Endothelial cell of umbilical vein (primary cell): ENCODE results near the gene HAP1. TPM values are rescaled to one million over a fixed set of nuclear protein-coding genes. Genes with fewer than 3 reads are reported as not detected.

Source experiments
- BruUV-seq: library from RNA; stranded (reverse); fragments of 400-500 nt; replicated peaks from 2 replicates; lab custom pipeline; 2021; lab: Mats Ljungman, UMichigan
- CTCF ChIA-PET: fragments of 300-600, 350-600 bp; sonication (Branson Sonifier 250); formaldehyde crosslinking; loops from one replicate; lab custom pipeline; 2021; ENCODE audit warnings: antibody characterized with exemption, inconsistent platforms; lab: Charles Lee
- POLR2A ChIA-PET: fragments of 300-600, 350-600 bp; sonication (Branson Sonifier 250); formaldehyde crosslinking; loops from one replicate; lab custom pipeline; 2021; ENCODE audit warnings: antibody characterized with exemption, inconsistent platforms; lab: Charles Lee
- DNase-seq: peaks from one replicate; pipeline ENCODE4 v3.0.0-alpha.2; 2011; ENCODE audit warnings: low read depth, low spot score
- FAIRE-seq: peaks from 2 replicates; lab custom pipeline; 2011; peaks lifted over from hg19 to GRCh38; lab: Jason Lieb, UNC
- H2AFZ ChIP-seq: 2 replicates; pipeline ENCODE4 v1.6.0; 2012; ENCODE audit warnings: low read depth, low read length, control low read depth, inconsistent platforms
- H3K27ac ChIP-seq: 2 replicates; pipeline ENCODE4 v1.5.1; 2011; ENCODE audit warnings: low read depth, mild to moderate bottlenecking, control low read depth, low read length, moderate library complexity; ENCODE audit not compliant: insufficient read depth
- H3K27me3 ChIP-seq, 2 experiments: 2 replicates each; pipeline versions ENCODE4 v1.6.0 to v1.6.1; 2011; ENCODE audit warnings: low read length in 2 of 2, mixed read lengths in 1 of 2; ENCODE audit not compliant: control insufficient read depth in 2 of 2, insufficient read depth in 2 of 2
- H3K36me3 ChIP-seq, 2 experiments: 2 replicates in 1 of 2; 3 replicates in 1 of 2; pipeline ENCODE4 v1.5.1; 2011; ENCODE audit warnings: low read length in 2 of 2, mild to moderate bottlenecking in 1 of 2, moderate library complexity in 1 of 2; ENCODE audit not compliant: control insufficient read depth in 2 of 2, insufficient read depth in 2 of 2; ENCODE audit errors: extremely low read depth in 1 of 2
- H3K4me1 ChIP-seq: 3 replicates; pipeline ENCODE4 v1.5.1; 2011; ENCODE audit warnings: mild to moderate bottlenecking, low read length; ENCODE audit not compliant: control insufficient read depth, insufficient read depth; ENCODE audit errors: extremely low read depth
- H3K4me2 ChIP-seq: 2 replicates; pipeline ENCODE4 v1.6.1; 2011; ENCODE audit warnings: low read length, control low read depth, mixed read lengths; ENCODE audit not compliant: insufficient read depth
- H3K4me3 ChIP-seq, 3 experiments: fragments of 200-600 bp in 1 of 3; sonication (generic), shearing (Covaris generic) in 1 of 3; replicated peaks in 1 of 3; 2 replicates each; pipeline ENCODE4 v1.5.1; 2011 to 2016; ENCODE audit warnings: control low read depth in 3 of 3, low read length in 3 of 3, mild to moderate bottlenecking in 2 of 3, inconsistent platforms in 1 of 3, low read depth in 1 of 3, moderate library complexity in 1 of 3; ENCODE audit not compliant: insufficient read depth in 1 of 3
- H3K79me2 ChIP-seq: 2 replicates; pipeline ENCODE4 v1.6.0; 2012; ENCODE audit warnings: low read length, inconsistent platforms; ENCODE audit not compliant: control insufficient read depth, insufficient read depth
- H3K9ac ChIP-seq: replicated peaks from 2 replicates; pipeline ENCODE3; 2011; ENCODE audit warnings: low read length, control low read depth; ENCODE audit not compliant: insufficient read depth; ENCODE audit errors: extremely low read depth
- H3K9me1 ChIP-seq: replicated peaks from 3 replicates; pipeline ENCODE4 v1.6.0; 2011; ENCODE audit warnings: mild to moderate bottlenecking, low read length; ENCODE audit not compliant: control insufficient read depth, insufficient read depth; ENCODE audit errors: extremely low read depth
- H3K9me3 ChIP-seq: replicated peaks from 2 replicates; pipeline ENCODE4 v1.5.1; 2012; ENCODE audit warnings: low read length, inconsistent platforms; ENCODE audit not compliant: control insufficient read depth, insufficient read depth
- H4K20me1 ChIP-seq: replicated peaks from 2 replicates; pipeline ENCODE3; 2011; ENCODE audit warnings: mild to moderate bottlenecking, low read length; ENCODE audit not compliant: control insufficient read depth, insufficient read depth; ENCODE audit errors: extremely low read depth
- EZH2 ChIP-seq: IDR thresholded peaks from 2 replicates; pipeline ENCODE4 v1.6.1; 2012; ENCODE audit warnings: borderline replicate concordance, low read depth, mild to moderate bottlenecking, moderate library complexity, low read length, inconsistent platforms; ENCODE audit not compliant: severe bottlenecking
- FOS ChIP-seq: IDR thresholded peaks from 2 replicates; pipeline ENCODE4 v1.6.1; 2011; ENCODE audit warnings: mild to moderate bottlenecking, low read length, moderate library complexity, borderline replicate concordance; ENCODE audit not compliant: insufficient read depth
- GATA2 ChIP-seq: IDR thresholded peaks from 2 replicates; pipeline ENCODE4 v1.7.0; 2011; ENCODE audit warnings: low read depth, mild to moderate bottlenecking, moderate library complexity, mixed read lengths, low read length; ENCODE audit not compliant: insufficient read length, insufficient read depth
- JUN ChIP-seq: IDR thresholded peaks from 2 replicates; pipeline ENCODE4 v1.6.1; 2011; ENCODE audit warnings: borderline replicate concordance, low read depth; ENCODE audit not compliant: insufficient read length, insufficient read depth
- MYC ChIP-seq: IDR thresholded peaks from one replicate; pipeline ENCODE4 v1.6.1; 2011; ENCODE audit warnings: mild to moderate bottlenecking, low read depth, low read length
- POLR2A ChIP-seq: IDR thresholded peaks from 2 replicates; pipeline ENCODE4 v1.6.1; 2012; ENCODE audit warnings: low read depth, mild to moderate bottlenecking, control low read depth, low read length
- POLR2AphosphoS5 ChIP-seq: IDR thresholded peaks from 2 replicates; pipeline ENCODE4 v1.6.1; 2012; ENCODE audit warnings: low read depth, mild to moderate bottlenecking, control low read depth, low read length, moderate library complexity; ENCODE audit not compliant: insufficient read depth
- dilution Hi-C: fragments of 300-500 bp; cut with MboI; formaldehyde crosslinking; loops from one replicate; pipeline ENCODE4 v1.15.0; 2019; ENCODE audit warnings: low sequenced_read_pairs; ENCODE audit not compliant: extremely low pct_ligation_motif_present
- intact Hi-C: fragments of 100-400 bp; cut with micrococcal nuclease; formaldehyde crosslinking; loops from one replicate; pipeline ENCODE4 v1.10.0; 2022
- polyA plus RNA-seq, 4 experiments: library from polyadenylated mRNA; depleted of rRNA in 3 of 4; stranded (reverse) in 3 of 4; unstranded in 1 of 4; fragments of >200 nt; gene quantifications; 2 replicates each; pipeline versions ENCODE4 v1.2.1 to v1.2.3, GENCODE V29; 2011 to 2012; ENCODE audit warnings: missing spikeins in 1 of 4
- total RNA-seq: library from RNA; stranded (reverse); gene quantifications from 2 replicates; pipeline ENCODE4 v1.2.3, GENCODE V29; 2021
- TF ChIP-seq, protein P1 (sequence below): IDR thresholded peaks from 2 replicates; pipeline ENCODE4 v1.6.1; 2011; ENCODE audit not compliant: insufficient read depth, insufficient read length
- TF ChIP-seq, protein P2 (sequence below), 2 donors: IDR thresholded peaks; 1 replicate in 1 of 2; 2 replicates in 1 of 2; pipeline ENCODE4 v1.5.1; 2011; ENCODE audit warnings: low read length in 2 of 2, mild to moderate bottlenecking in 2 of 2, moderate library complexity in 2 of 2, control low read depth in 1 of 2, inconsistent platforms in 1 of 2, low read depth in 1 of 2; ENCODE audit not compliant: insufficient read depth in 1 of 2; ENCODE audit errors: extremely low read depth in 1 of 2

Gene HAP1
- total and polyA plus RNA-seq, 2 donors (not counting 3 experiments of a cell fraction or from before 2014, with no cell fraction given): 0.07 to 0.24 TPM

DNA sequence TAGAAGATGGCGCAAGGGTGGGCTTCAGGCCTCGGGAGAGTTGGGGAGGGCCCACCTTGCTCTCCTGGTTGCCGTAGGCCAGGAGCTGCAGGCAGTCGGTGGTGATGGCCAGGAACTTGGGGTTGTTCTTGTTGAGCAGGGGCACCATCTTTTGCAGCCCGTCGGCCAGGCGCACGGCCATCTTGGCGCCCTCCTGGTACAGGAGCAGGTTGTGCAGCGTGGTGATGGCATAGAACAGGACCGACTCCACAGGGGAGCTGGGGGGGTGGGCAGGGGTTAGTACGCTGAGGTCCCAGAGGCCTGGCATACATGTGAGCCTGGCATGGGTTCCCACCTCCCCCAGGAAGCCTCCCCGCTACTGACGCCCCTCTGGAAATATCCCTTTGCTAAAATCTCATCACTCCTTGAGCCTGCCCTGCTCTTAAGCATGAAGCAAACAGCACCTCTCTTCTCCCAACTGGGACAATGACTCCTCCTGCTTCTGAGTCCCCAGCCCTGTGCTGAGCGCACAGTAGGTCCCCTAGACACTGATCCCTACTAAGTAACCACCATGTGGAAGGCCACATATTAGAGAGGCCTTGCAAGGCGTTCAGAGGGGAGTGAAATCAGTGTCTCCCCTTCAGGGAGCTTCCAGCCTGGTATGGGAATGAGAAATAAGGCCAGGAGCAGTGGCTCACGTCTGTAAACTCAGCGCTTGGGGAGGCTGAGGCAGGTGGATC lies 33.0 kb upstream of the HAP1 start:
- CTCF ChIA-PET: interaction anchor here (5.7 kb wide), 1 partner anchor 19 kb away, joined by 25 read pairs; the partner anchor contains the start of gene JUP

More for the DNA sequence above, 33.0 kb upstream of the HAP1 start:
- no peak overlapping the region for H3K4me2 ChIP-seq
- H4K20me1 ChIP-seq: no peaks in the 10 kb centered on the region
- H2AFZ ChIP-seq: no peak overlapping the region
- H3K9me3 ChIP-seq: no peaks in the 10 kb centered on the region
- H3K9ac ChIP-seq: no peak overlapping the region
- H3K4me3 ChIP-seq: no peak overlapping the region
- H3K79me2 ChIP-seq: no peaks in the 10 kb centered on the region
- H3K4me1 ChIP-seq: peaks cover under 1% of the 10 kb centered on the region
- intact Hi-C loops (no loop called here), dilution Hi-C loops (no loop called here)
- H3K27ac ChIP-seq: no peak overlapping the region
- POLR2A ChIA-PET: interaction anchor here (1.5 kb wide), 2 partner anchors 10 to 18 kb away, joined by 4 to 6 read pairs; no protein-coding TSS in a partner anchor
- TF ChIP-seq GATA2: no peak
- TF ChIP-seq JUN: no peak
- TF ChIP-seq FOS: no peak
- TF ChIP-seq, protein P1, sequence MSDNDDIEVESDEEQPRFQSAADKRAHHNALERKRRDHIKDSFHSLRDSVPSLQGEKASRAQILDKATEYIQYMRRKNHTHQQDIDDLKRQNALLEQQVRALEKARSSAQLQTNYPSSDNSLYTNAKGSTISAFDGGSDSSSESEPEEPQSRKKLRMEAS: no peak
- TF ChIP-seq, protein P2, sequence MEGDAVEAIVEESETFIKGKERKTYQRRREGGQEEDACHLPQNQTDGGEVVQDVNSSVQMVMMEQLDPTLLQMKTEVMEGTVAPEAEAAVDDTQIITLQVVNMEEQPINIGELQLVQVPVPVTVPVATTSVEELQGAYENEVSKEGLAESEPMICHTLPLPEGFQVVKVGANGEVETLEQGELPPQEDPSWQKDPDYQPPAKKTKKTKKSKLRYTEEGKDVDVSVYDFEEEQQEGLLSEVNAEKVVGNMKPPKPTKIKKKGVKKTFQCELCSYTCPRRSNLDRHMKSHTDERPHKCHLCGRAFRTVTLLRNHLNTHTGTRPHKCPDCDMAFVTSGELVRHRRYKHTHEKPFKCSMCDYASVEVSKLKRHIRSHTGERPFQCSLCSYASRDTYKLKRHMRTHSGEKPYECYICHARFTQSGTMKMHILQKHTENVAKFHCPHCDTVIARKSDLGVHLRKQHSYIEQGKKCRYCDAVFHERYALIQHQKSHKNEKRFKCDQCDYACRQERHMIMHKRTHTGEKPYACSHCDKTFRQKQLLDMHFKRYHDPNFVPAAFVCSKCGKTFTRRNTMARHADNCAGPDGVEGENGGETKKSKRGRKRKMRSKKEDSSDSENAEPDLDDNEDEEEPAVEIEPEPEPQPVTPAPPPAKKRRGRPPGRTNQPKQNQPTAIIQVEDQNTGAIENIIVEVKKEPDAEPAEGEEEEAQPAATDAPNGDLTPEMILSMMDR (IDR thresholded peaks at IDR 0.05; ENCODE audit: extremely low read depth in 1 of 2, insufficient read depth in 1 of 2, low read depth in 1 of 2, low read length in 2 of 2): no peak
- no peak for TF ChIP-seq POLR2A
- TF ChIP-seq POLR2AphosphoS5: no peak
- TF ChIP-seq EZH2: no peak
- no peak for TF ChIP-seq MYC
- H3K27me3 ChIP-seq: no peaks in the 10 kb centered on the region
- DNase-seq (no peak), FAIRE-seq (no peak)
- H3K36me3 ChIP-seq: peaks cover 13 to 74% of the 10 kb centered on the region in 2 experiments
- no TSS peak for BruUV-seq
- H3K9me1 ChIP-seq: no peaks in the 10 kb centered on the region
